GM18861 (cell line): Measurements from ENCODE around the gene PNRC2.
"Not testable (repeated sequence)": the region's sequence is repeated elsewhere in the genome, so short reads cannot be mapped to it uniquely, and the experiment has no call there.

ENCODE experiments used
- ATAC-seq: cut with Tn5 transposase; IDR thresholded peaks from one replicate; pipeline ENCODE4 v1.9.1; 2021; ENCODE audit not compliant: unreplicated experiment

Gene PNRC2

GRCh38 chr1:23947366-23947765 is 12.3 kb upstream of the PNRC2 start:
- no peak for ATAC-seq

GRCh38 chr1:23953020-23953419 is 6.6 kb upstream of the PNRC2 start:
- ATAC-seq, result no peak

GRCh38 chr1:23957096-23957495 is 2.5 kb upstream of the PNRC2 start:
- ATAC-seq, result no peak

DNA sequence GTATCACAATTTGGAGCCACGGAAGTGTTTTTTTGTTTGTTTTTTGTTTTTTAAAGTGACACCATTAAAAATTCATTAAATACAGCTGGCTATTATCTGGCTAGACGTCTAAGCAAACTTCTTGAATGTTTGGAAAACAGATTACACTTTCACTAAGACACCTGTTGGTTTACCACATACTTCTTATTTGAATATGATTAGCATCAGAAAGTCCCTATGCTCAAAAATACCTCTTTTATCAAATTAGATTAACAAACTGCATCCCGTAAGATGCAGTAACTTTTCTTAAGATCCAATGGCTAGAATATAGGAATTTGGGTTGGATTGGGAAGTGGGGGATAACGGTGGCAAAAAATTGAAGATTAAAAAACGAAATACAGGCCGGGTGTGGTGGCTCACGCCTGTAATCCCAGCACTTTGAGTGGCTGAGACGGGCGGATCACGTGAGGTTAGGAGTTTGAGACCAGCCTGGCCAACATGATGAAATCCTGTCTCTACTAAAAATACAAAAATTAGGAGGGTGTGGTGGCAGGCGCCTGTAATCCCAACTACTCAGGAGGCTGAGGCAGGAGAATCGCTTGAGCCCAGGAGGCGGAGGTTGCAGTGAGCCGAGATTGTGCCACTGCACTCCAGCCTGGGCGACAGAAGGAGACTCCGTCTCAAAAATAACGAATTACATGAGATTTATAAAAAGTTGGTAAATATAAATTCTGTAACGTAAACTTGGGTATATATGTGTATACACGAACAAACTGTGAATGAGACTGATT is 1.4 kb upstream of the PNRC2 start:
- ATAC-seq, result not testable (repeated sequence)

DNA sequence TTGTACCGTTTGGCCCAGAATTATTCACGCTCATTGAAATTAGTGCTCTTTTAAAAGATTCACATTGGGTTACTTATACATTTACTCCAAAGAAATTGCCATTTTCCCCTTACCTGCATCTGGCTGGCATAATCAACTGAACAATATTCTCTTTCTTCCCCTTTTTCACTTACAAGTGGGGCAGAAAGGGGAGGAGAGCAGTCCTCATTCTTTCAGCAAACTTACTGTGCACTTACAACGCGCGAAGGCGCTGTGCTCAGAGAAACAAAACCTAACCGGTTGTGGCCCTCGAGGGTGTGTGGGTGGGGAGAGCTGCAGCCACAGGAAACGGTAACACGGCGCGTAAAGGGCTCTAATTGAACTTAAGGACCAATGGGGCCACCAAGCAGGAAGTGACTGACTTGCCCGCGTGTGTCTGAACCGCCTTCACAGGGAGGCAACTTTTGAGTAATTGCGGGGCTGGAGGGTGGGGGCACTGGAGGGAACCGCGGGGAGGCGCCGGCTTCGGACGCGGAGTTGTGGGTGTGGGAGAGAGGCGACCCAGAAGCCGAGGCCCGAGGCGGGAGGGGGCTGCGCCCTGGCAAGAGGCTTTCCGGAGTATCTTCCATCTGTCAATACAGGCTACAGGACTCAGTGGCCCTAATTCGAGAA is 693 bp upstream of the PNRC2 start:
- peak; percentile 46 for ATAC-seq

DNA sequence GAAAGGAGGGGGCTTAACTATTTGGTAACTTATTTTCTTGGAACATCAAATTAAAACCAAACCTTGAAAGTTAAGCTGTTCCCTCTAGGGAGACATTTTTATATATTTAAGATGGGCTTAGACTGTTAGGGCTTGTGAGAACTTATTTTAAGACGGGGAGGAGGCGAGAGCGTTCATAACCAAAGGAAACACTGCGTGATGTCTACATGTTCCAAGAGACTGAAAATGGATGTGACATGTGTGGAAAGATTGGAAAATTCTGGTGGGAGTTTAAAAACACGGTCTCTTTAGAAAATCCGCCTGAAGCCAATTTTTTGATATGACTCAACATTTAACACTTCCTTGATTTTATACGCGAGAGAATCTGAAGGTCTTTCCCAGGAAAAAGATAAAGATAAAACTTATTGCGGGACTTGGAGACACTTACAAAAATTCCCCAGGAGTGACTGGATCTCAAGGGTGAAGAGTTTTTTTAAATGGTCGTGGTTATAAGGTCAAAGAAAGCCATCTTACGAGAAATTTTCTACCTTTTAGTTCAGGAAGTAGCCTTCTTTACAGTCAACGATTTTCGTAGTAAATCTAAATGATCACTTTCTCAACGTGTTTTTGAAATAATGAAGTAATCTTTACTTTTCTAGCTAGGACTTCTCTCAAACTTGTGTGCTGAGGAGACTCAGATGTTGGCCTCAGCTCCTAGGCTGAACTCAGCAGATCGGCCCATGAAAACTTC is 828 bp downstream of the PNRC2 start:
- ATAC-seq, result no peak

DNA sequence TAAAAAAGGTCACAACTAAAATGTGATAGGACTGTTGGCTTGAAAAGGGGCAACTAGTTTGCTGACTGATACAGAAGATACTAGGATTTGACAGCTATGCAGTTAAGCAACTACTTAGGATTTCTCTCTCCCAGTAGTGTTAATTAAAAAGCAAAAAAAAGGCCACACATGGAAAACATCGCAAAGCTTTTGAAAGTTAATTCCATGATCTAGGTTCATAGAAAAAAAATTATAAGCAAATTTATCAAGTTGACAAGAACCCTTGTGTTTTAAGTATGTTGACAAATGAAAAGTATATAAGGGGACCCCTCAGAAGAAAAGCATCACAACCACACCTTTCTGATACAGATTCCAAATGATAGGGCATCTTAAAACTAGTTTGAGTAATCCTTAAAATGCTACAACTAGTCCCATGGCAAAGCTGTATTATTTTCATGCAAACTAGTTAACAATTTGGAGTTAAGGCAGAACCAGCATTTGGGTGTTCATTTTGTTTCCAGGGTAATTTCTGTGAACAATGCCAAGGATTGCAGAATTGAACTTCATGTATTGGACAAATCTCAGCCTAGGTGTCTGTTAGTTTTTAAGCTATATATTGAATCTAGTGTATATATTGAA is 4.1 kb downstream of the PNRC2 start:
- ATAC-seq, result no peak

GRCh38 chr1:23964235-23964668 is 4.6 kb downstream of the PNRC2 start:
- no peak for ATAC-seq

DNA sequence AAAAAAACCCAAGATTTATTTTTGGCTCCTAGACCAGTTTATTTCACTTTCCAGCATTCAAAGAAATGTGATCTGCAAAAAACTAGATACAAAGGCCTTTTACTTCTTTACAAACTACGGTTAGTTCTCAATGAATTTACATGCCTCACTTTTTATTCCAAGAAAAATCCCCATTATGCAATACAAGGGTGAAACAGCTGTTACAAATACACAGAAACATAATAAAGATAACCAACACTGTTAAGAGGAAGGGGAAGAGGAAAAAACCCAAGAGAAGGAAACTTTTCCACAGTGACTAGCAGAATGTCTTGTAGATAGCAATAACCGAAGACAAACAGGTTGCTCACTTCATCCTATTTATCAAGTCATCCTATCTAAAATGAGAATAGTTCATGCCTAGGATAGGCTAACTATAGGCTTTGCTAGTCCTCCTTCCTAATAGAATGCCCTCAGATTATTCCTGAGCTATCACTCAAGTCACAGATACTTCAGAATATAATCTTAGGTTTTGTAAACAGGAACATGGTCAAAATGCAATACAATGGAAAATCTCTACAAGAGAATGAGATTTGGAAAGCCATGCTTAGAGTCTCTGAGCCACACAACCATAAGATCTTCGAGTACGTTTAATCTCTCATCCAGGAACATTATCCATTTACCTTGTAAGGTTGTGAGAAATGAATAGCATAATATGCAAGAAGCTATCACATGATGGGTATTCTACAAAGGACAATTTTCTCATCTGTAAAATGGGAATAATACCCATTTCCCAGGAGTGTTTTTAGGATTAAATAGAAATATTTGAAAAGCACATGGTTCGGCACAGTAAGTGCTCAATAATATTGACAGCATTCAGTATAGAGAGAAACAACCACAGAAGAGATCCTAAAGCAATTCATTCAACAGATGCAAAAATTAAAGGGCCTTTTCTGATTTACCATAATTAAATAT is 5.4 kb downstream of the PNRC2 start:
- no peak for ATAC-seq

DNA sequence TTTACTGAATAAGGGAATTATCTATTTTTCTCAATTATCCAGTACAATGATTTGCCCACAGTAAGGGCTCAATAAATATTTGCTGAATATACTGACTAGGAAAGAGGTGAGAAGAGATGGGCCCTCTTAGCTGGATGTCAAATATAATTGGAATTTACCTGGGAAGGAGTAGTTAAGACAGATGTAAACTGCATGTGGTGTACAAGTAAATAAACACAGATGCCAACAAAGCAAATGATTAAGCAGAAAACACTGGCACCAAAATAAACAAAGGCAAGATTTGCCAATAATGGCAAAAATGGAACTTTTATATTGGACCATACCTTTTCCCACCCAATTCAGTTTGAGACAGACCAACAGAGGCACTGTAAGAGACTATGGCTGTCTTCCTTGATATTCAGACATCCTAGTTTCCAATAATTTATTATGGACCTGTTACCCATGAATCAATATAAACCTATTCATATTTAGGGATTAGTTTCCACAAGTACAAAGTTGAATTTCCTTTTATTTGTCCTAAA is 7.4 kb downstream of the PNRC2 start:
- ATAC-seq, result no peak

- no peak for ATAC-seq
Measured at GRCh38 chr1:23967871-23968270, 8.2 kb downstream of the PNRC2 start.

GRCh38 chr1:23977187-23977853 is 17.7 kb downstream of the PNRC2 start:
- no peak for ATAC-seq

GRCh38 chr1:23977854-23978191 is 18.2 kb downstream of the PNRC2 start:
- ATAC-seq, result no peak

DNA sequence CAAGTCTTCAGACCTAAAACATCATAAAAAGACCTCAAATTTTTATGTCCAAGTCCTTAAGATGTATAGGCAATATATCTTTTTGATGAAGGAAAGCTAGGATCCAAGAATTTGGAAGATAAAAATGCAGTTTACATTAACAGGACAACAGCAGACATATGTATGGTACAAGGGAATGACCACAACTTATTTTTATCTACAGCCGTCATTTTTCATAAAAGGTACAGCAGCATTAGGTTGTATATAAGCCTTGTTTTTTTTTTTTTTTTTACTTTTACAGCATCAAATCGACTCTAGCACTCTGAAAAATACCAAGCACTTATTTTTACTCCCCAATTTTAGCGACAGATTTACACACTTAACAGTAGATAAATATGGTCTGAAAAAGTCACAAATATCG is 19.2 kb downstream of the PNRC2 start:
- ATAC-seq, result no peak

DNA sequence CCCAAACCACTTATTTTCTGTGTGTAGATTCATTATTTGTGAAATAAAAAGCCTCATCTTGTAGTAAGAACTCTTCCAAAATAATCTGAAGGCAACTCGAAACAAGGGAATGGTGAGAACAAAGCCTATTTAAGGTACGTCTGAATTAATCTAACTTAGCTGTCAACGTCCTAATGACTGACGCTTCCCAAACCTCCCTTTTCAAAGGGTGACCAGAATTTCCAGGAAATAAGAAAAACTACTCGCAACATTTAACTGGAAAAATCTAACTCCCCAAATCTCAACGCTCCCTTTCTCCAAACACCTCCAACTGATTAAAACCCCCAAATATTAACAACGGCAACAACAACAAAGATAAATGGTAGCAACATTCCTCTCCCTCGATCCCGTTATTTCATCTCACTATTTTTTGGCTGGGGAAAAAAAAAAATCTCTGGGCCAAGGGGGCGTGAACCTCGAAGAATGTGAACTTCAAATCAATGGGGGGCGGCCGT is 19.8 kb downstream of the PNRC2 start:
- ATAC-seq, result no peak

DNA sequence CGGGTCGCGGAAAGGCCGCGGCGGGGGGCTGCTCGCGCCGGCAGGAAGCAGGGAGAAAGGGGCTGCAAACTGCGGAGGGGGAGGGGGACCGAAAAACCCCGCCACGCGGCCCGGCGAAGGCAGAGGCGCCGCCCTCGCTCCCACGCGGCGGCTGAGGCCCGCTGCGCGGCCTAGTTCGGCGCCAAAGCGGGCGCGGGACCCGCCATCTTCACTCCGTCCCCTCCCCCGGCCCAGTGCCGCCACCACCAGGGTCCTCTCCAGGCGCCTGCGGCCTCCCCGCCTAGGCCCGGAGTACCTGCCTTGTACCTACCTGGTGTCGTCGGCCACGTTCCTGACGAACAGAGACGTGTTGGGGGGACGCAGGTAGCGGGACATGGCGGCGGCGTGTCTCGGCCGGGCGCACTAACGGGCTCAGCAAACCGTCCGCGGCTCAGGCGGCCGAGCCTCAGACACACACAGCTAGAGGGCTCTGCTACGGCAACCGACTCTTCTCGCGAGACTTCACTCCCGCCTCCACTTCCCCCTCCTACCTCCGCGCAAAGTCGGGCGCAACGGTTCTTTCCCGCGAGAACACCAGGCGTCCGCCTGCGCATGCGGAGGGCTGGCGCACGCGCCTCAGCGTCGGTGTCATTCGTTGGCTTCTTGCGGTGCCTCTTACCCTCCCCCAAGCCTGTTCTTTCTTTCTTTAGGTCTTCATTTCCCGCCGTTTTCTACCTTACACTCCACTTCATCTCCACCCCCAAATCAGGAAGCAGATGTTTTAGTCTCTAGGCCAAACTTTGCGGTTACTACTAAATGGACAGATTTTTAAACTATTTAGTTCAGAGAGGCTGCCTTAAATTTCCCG is 20.5 kb downstream of the PNRC2 start, which contains the start of gene SRSF10:
TSS of gene SRSF10 (minus strand) at position 447 of the 847 bp plus-strand sequence. CDS start at position 375, 72 bp downstream.
- ATAC-seq, result peak; percentile 65

DNA sequence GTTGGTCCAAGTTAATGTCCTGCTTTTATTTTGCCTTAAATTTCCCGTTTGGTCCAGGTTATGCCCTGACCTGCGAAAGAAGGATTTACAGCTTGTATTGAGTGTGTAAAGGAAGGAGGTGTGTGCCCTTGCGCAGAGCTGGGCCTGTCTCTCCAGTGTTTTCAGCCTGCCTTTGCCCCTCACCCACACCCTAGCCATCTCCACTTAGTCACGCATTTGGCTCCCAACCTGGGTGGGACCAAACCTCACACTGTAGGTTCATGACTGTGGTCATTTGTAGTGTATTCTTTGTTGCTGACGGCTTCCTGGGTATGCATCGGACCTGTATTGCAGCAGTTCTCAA is 21.1 kb downstream of the PNRC2 start:
- peak; percentile 45 for ATAC-seq

DNA sequence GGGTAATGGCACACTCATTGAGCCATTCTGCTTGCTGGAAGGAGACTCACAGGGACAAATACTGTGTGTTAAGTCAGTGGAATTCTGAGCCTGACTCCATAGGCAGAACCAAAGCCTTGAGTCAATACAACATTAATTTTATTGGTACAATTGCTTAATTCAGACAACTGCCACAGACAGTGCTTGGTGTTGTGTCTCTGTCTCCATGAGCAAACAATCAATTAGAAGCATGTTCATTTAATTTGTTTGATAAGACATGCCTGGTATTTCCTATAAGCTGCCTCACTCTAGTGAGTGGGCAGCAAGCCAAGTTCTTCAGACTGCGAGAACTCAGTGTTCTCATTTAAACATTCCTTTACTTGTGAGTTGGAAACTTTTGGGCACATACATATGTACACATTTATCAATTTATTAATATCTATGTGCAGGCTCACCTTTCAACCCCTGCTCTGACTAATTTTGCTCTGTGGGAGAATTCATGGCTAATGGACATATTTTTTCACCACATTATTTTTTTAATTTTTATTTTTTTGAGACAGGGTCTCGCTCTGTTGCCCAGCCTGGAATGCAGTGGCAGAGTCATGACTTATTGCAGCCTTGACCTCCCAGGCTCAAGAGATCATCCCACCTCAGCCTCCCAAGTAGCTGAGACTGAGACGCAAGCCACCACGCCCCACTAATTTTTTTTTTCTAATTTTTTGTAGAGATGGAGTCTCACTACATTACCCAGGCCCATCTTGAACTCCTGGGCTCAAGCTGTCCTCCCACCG is 25.0 kb downstream of the PNRC2 start:
- ATAC-seq, result no peak
